Ishikawa (cell line): Measurements from ENCODE around the gene KCTD5.

Source experiments
- CEBPB ChIP-seq: IDR thresholded peaks from 2 replicates; pipeline ENCODE4 v1.6.1; 2012
- CREB1 ChIP-seq: IDR thresholded peaks from 2 replicates; pipeline ENCODE4 v1.6.1; 2012; ENCODE audit warnings: low read depth
- EGR1 ChIP-seq: IDR thresholded peaks from 2 replicates; pipeline ENCODE4 v1.6.1; 2012
- EP300 ChIP-seq: IDR thresholded peaks from 2 replicates; pipeline ENCODE4 v1.6.1; 2012; ENCODE audit warnings: borderline replicate concordance
- FOXM1 ChIP-seq: IDR thresholded peaks from 2 replicates; pipeline ENCODE4 v1.6.1; 2012; ENCODE audit warnings: low read depth, borderline replicate concordance
- MAX ChIP-seq: IDR thresholded peaks from 2 replicates; pipeline ENCODE4 v1.6.1; 2012
- NFIC ChIP-seq: IDR thresholded peaks from 2 replicates; pipeline ENCODE4 v1.6.1; 2012
- RAD21 ChIP-seq: IDR thresholded peaks from 2 replicates; pipeline ENCODE4 v1.6.1; 2012; ENCODE audit warnings: low read depth
- REST ChIP-seq: IDR thresholded peaks from 2 replicates; pipeline ENCODE4 v1.6.1; 2012; ENCODE audit warnings: low read depth, mild to moderate bottlenecking
- TAF1 ChIP-seq: IDR thresholded peaks from 2 replicates; pipeline ENCODE4 v1.6.1; 2012; ENCODE audit warnings: low read depth, mild to moderate bottlenecking
- TCF12 ChIP-seq: IDR thresholded peaks from 2 replicates; pipeline ENCODE4 v1.6.1; 2012; ENCODE audit warnings: low read depth
- TEAD4 ChIP-seq: IDR thresholded peaks from 2 replicates; pipeline ENCODE4 v1.6.1; 2012
- USF1 ChIP-seq: IDR thresholded peaks from 2 replicates; pipeline ENCODE4 v1.6.1; 2012
- YY1 ChIP-seq: IDR thresholded peaks from 2 replicates; pipeline ENCODE4 v1.6.1; 2012; ENCODE audit warnings: low read depth
- ZBTB7A ChIP-seq: IDR thresholded peaks from 2 replicates; pipeline ENCODE4 v1.6.1; 2012; ENCODE audit warnings: low read depth

KCTD5 gene

GRCh38 chr16:2708290-2708639 is 25.9 kb downstream of the KCTD5 start:
- TF ChIP-seq YY1, result no peak
- TF ChIP-seq CEBPB, result no peak
- TF ChIP-seq RAD21, result no peak
- TF ChIP-seq TAF1, result no peak
- no peak for TF ChIP-seq USF1
- no peak for TF ChIP-seq MAX
- no peak for TF ChIP-seq REST
- TF ChIP-seq NFIC, result no peak
- TF ChIP-seq ZBTB7A, result no peak
- no peak for TF ChIP-seq EGR1
- no peak for TF ChIP-seq EP300
- no peak for TF ChIP-seq TEAD4
- TF ChIP-seq FOXM1, result no peak
- TF ChIP-seq CREB1, result no peak
- TF ChIP-seq TCF12, result no peak

GRCh38 chr16:2708955-2709587 is 26.7 kb downstream of the KCTD5 start:
- TF ChIP-seq FOXM1 (no peak), EP300 (no peak), MAX (no peak), CEBPB (no peak), ZBTB7A (no peak), USF1 (no peak), REST (no peak), NFIC (no peak), YY1 (no peak), EGR1 (no peak), RAD21 (no peak), TCF12 (no peak), TAF1 (no peak), CREB1 (no peak), TEAD4 (no peak)

GRCh38 chr16:2709588-2709984 is 27.3 kb downstream of the KCTD5 start:
- TF ChIP-seq NFIC, result no peak
- TF ChIP-seq EP300, result no peak
- TF ChIP-seq REST, result no peak
- no peak for TF ChIP-seq RAD21
- TF ChIP-seq TEAD4, result no peak
- TF ChIP-seq YY1, result no peak
- no peak for TF ChIP-seq FOXM1
- TF ChIP-seq USF1, result no peak
- no peak for TF ChIP-seq CEBPB
- no peak for TF ChIP-seq MAX
- no peak for TF ChIP-seq ZBTB7A
- TF ChIP-seq CREB1, result no peak
- no peak for TF ChIP-seq TCF12
- no peak for TF ChIP-seq EGR1
- TF ChIP-seq TAF1, result no peak
